ENCODE data around the gene GALNT18. TPM values are rescaled to one million over a fixed set of nuclear protein-coding genes. Genes with fewer than 3 reads are reported as not detected.

GALNT18 gene
- 64.5 and 240 TPM in 2 replicates for total RNA-seq

DNA sequence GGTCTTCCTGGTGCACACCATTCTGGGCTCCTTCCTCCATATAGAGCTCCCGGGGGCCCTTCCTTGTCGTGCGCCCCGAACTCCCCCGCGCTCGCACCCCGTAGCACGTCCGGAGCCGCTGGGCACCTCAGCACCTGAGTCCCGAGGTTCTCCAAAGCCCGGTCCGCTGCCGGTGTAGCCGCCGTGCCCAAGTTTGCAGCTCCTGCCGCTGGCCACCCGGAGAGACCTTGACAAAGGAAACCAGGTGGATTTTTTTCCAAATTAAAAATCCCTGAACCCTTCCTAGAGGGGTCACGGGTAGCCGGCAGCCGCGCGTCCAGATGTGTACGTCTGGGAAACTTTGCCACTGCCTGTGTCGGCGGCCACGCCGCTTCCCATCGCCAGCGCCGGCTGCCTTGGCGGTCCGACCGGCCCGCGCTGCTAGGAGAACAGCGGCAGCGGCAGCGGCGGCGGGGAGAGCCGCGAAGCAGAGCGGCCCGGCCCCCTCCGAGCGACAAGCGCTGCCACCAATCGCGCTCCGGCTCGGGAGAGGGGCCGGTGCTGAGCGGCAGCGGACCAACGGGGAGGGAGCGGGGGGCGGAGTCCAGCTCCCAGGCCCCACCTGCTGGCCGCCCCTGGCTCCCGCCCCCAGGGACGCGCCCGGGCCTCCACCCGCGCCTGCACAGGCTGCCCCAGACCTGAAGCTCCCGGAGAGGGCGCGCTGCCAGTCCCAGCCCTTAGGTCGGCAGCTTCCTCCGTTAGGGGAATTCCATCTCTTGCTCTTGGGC is at the start of gene GALNT18:
Gene GALNT18 (minus strand): TSS at position 433 of the 767 bp plus-strand sequence.
- DNase-seq (ENCODE audit: low read depth in 2 of 2), result peak; percentile 92 to 97

DNA sequence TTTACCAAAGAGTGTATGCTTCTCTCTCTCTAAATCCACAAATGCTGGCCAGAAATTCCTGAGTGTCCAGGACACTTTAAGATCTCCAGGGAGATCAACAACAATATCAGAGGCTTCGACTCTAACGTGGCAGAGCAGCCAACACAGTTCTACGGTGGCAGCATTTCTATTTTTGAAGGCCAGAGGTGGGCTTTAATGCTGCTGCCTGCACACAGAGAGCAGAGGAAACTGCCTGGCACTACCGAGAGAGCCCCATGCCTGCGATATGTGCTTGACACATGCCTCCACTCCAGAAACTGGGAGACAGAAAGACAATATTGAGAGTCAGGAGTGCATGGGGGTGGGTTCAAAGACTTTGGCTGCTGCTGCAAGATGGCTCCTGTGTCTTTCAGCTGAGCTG is 48.8 kb upstream of the GALNT18 start:
- no peak for DNase-seq (ENCODE audit: low read depth in 2 of 2)

DNA sequence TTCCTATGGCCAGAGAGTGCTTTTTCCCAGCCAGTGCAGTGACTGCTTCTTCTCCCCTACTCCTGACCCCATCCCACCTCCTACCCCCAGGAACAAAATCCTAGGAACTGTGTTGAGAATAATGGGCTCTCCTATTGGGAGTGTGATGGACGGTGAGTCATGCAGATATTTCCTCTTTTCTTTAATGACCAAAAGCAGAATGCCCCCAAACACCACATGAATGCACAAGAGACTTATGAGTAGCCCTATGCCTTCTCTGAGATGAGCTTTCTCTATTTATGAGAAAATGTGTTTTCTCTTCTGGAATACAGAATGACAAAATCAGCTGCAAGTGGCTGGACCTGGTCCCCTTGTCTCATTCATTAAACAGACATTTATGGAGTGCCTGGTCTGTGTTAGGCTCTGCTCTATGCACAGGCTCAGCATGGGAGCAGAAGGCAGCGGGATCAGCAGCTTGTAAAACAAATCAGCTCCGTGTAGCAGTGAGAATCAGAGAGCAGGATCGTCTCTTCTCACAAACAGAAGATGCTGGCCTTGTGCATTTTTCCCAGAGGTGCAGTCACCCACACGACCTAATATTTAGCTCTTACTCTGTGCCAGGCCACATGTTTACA is 47.5 kb upstream of the GALNT18 start:
- DNase-seq (ENCODE audit: low read depth in 2 of 2), result no peak

DNA sequence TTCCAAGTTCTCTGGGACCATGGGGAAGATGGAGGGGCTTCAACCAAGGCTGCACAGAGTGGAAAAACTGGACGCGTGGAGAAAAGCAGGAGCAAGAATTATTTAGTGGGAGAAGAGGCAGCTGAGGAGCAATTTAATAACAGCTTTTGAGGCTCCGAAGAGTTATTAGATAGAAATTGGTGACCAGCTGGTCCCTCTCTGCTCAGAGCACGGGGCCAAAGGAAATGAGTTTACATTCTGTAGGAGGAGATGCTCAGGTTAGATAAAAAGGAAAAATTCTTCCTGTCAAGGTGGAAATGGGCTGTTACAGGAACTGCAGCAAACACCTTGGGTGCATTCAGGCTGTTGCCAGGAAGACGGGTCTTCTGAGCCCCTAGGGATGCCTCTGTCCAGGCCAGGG is 47.0 kb upstream of the GALNT18 start:
- no peak for DNase-seq (ENCODE audit: low read depth in 2 of 2)

DNA sequence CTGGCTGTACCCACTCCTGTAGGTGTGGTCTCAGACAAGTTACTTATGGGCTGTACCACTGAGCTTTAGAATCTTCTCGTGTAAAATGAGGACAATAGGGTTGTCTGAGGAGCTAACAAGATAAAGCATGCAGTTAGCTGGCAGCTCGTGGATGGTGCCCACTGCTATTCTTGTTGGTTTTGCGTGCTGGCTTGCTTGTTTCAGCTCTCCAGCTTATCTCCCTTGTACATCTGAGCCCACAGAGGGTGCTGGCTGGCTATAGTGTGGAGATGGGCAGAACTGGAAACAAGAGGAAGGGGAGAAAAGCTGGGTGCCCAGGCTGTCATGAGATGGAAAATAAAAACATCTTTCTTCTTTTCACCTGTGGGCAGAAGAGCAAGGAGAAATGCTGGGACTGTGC is 46.5 kb upstream of the GALNT18 start:
- DNase-seq (ENCODE audit: low read depth in 2 of 2), result no peak

DNA sequence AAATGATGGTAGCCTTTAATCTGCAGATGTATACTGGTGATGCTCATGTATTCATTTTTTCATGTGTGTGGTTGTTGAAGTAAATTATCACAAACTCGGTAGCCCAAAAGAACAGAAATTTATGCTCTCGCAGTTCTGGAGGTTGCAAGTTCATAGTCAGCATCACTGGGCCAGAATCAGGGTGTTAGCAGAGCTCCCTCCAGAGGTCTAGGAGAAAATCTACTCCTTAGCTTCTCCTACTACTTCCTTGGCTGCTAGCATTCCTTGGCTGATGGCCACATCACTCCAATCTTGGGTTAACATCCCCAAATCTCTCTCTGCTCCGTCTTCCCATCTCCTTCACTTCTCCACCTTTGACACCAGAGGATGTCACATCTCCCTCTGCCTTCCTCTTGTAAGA is 45.3 kb upstream of the GALNT18 start:
- DNase-seq (ENCODE audit: low read depth in 2 of 2), result no peak

DNA sequence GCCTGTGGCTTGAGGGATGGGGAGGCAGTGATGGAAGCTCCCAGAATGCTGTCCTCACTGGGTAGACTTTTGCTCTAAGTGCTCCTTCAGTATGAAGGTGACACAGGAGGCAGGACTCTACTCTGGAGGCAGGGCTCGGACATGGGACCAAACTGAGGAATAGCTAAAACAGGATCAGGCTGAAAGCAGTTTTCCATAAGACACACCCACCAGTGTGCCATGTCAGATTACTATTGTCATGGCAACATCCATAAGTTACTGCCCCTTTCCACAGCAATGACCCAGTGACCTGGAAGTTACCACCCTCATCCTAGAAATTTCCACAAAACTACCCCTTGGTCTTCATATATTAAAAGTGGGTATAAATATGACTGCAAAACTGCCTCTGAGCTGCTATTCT is 43.6 kb upstream of the GALNT18 start:
- DNase-seq (ENCODE audit: low read depth in 2 of 2), result peak in 1 of 2 donors; percentile 7

DNA sequence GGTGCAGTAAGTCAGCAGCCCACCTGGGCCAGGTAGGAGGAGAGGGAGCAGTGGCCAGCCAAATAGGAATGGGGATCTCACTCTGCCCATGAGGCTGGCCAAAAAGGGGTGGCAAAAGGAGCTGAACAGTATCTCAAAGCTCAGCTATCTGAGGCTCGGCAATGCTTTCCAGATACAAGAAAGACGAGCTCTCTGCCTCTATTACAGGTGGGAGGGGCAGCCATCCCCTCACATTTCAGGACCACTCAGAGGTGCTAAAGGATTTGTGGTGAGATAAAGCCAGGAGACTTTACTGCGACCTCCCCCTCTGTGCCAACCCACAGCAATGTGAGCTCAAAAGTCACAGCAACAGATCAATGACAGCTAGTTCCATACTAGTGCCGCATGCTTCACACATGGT is 42.1 kb upstream of the GALNT18 start:
- no peak for DNase-seq (ENCODE audit: low read depth in 2 of 2)

DNA sequence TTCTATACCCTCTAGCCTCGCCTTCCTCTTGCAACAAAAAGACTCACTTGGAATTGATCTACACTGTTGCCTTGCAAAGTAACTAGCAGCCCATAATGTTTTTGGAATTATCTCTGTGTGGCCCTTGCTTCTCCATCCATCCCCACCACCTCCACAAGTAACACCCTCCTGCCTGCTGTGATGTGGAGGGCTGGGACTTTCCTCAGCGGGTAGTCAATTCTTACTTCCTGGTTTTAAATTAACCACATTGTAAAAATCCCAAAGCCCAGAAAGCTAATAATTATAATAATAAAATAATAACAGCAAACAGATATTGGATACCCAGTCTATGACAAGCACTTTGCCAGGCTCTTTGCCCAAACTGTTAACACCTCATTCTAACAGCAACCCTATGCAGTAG is 40.8 kb upstream of the GALNT18 start:
- no peak for DNase-seq (ENCODE audit: low read depth in 2 of 2)

DNA sequence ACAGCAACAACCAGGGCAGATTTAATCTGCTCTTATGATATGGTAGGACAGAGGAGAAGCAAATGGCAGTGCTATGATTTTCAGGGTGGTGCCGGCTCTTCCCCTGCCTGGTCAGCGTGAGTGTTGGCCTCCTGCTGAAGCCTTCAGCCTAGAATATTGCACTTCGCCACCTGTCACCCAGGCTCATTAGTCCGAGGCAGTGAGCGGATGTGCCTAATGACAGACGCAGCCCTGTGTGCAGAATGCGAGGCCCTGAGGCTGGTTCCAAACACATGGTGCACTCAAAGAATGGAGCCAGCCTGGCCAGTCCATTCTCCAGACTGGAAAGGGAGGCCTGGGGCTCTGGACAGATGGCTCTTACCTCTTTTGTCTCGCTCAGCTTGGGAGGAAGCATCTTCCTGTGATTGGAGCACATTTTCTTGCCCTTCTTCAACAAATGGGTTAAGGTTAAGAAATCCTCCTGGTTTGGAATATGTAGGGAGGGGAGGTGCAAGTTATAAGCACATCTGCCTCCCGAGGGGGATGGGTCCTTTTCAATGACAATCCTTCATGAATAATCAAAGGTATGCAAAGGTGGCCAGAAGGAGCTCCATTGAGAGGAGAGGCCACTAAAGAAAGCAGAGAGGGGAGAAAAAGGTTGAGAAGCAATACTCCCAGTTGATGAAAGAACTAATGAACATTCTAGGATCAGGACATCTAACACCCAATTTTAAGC is 39.7 kb upstream of the GALNT18 start:
- no peak for DNase-seq (ENCODE audit: low read depth in 2 of 2)

DNA sequence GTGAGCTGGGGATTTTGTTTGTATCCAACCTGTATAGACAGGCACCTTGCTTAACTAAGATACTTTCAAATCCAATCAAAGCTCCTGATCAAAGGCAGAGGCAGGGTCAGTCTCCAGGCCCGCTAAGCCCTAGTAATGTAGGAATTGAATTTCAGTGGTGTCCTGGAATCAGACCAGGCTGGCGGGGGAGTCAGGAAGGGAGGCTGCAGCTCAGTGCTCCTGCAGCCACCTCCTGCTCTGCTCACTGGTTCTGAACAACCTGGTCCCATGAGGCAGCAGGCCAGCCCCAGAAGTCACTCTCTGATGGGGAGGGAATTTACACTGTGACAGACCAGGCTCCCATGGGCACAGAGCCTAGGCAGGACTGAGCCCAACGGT is 38.5 kb upstream of the GALNT18 start:
- no peak for DNase-seq (ENCODE audit: low read depth in 2 of 2)

DNA sequence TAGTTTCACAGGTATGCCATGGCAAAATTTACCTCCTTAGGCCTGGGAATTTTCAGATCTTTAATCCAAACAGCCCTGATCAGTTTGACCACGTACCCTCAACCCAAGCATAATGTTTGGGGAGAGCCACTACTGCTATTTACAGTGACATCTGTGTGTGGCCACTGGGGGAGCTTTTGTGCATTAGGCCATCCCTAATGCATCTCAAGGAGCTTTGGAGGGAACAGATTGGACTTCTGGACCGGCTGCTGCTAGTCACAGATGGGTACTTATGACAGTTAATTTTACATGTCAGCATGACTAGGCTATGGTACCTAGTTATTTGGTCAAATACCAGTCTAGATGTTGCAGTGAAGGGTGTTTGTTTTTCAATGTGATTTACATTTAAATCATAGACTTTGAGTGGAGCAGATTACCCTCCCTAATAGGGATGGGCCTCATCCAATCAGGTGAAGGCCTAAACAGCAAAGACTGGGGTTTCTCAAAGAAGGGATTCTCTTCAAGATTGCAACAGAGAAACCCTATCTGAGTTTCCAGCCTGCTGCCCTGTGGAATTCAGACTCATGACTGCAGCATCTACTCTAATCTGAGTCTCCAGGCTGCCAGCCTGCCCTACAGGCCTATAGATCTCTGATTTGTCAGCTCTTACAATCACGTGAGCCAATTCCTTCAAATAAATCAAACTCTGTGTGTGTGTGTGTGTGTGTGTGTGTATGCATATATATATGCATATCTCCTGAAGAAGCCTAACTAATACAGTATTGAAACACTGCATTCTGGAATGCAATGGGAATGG is 38.0 kb upstream of the GALNT18 start:
- no peak for DNase-seq (ENCODE audit: low read depth in 2 of 2)

DNA sequence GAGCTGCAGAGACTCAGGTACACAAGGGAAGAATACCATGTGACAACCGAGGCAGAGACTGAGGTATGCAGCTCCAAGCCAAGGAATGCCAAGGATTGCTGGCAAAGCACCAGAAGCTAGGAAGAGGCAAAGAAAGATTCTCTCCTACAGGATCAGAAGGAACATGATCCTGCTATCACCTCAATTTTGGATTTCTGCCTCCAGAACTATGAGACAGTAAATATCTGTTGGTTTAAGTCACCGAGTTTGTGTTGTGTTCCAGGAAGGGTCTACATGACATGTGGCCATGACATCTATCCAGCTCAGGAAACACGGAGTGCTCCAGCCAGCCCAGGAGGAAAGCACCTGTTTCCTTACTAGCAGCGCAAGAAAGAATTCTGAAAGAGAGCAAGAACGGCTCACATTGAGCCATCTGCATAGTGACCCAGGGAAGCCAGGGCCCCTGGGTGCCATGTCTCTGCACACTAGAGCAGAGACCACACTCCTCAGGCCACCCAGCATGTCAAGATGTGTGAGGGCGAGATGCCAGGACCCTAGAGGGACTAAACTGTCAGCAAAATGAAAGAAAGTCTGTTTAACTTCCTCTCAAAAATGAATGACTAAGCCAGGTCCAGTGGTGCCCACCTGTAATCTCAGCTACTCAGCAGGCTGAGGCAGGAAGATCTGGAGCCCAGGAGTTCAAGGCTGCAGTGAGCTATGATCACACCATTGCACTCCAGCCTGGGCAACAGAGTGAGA is 35.6 kb upstream of the GALNT18 start:
- DNase-seq (ENCODE audit: low read depth in 2 of 2), result peak; percentile 9 to 40

DNA sequence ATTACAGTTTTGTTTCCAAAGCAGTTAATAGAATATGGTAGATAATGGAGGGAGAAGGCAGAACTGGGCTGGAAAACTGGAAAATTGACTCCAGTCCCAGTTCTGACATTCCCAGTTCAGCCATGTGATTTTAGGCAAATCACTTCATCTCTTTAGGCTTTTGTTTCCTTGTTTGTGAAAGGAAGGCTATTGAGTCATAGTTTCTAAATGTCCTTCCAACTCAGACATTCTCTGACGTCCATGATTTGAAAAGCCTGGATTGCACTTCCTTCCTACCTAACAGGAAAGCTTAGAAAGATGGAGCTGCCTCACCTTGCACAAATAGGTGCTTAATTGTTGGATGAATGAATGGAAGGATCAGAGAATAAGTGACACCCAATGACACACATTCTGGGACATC is 19.8 kb upstream of the GALNT18 start:
- DNase-seq (ENCODE audit: low read depth in 2 of 2), result peak in 1 of 2 donors; percentile 94

DNA sequence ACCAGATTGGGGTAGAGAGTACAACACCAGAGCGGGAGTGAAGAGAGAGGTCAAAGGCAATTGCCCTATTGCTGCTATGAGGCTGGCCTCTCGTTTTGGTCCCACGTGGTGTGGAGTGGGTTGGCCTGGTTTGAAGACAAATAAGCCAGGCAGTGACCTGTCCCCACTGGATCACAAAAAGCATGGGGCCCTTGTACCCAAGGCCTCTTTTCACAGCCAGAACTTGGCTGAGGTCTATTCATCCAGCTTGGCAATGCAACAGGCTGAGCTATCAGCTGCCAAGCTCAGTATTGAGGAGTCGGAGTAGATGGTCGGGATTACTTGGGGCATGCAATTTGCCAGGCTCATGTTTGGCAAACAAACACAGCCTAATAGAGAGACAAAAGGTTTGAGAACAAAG is 19.2 kb upstream of the GALNT18 start:
- DNase-seq (ENCODE audit: low read depth in 2 of 2), result no peak

DNA sequence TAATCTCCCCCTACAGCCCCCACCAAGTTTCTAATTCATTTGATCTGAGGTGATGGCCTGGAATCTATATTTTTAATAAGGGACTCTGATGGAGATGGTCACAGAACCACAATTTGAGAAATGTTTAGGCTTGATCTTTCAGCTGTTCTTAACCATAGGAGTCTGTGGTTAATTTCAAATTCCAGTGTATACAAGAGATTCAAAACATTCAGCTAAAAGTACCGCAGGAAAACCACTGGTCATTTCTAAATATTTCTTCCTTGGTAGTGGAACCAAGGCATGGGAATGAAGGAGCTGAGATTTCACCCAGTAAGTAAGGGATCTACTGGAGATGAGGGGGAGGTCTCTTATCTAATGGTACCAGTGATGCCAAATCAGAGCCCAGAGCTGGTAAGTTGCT is 18.3 kb upstream of the GALNT18 start:
- DNase-seq (ENCODE audit: low read depth in 2 of 2), result no peak

DNA sequence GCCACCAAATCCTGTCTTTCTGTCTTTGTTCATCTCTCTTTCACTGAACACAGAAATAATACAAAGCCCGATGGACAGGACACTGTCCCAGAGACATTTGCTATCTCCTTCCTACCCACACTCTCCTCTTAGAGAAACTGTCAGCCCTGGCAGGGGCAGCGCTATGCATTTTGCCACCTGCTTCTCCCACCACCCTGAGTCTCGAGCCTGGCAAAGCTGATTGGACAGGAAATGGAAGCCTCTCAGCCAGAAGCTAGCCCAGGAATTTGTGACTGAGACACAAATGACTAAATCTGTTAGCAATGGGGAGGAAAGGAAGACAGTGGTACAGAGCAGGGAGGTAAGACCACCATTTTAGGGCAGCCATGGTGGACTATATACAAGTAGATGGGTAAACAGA is 14.9 kb upstream of the GALNT18 start:
- DNase-seq (ENCODE audit: low read depth in 2 of 2), result peak in 1 of 2 donors; percentile 31

DNA sequence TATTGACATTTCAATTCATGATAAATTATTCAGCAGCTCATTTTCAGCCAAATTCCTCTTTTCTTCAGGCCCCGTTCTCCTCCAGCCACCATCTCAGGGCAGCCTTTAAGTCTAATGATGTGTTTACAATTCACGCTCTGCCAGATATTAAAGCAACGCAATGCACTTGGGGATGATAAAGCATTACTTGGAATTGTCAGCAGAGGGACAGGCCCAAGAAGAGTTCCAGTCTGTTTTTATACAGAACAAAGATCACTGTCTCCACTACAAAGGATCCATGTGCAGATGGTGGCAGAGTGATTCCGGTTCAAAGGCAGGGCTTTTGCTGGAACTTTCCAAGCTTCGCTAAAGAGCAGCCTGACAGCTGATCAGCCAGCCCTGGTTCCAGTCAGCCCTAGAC is 13.6 kb upstream of the GALNT18 start:
- no peak for DNase-seq (ENCODE audit: low read depth in 2 of 2)

DNA sequence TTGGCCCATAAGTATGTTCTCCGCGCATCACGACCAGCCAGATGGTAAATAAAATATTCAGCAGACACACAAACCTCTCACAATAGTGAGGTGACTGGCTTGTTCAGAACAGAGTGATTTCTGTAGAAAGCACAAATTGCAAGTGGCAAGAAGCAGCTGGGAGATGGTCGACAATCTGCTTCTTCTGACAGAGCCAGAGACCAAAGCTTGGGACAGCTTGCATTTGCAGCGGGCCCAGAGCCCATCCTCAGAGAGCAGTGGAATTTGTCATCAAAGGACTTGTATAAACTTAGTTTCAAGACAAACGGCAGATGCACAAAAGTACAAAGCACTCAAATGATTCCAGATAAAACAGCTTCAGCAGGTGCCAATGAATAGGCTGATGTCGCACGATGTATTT is 7.6 kb upstream of the GALNT18 start:
- no peak for DNase-seq (ENCODE audit: low read depth in 2 of 2)

DNA sequence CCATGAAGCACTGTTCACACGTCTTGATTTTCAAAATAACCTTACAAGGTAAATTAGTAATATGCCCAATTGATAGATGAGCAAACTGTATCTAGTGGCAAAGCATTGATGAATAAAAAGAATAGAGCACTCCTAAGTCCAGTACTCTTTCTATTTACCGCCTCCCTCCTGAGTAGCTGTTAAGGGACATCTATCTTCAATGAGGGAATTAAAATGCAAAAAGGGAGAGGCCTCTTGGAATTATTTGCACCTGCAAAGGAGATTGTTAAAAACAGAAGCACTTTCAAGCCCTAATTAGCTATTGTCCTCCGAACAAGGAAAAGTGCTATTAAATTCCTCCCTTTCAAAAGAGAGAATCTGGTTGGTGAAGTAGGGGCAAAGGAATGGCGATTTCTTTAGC is 6.8 kb upstream of the GALNT18 start:
- DNase-seq (ENCODE audit: low read depth in 2 of 2), result no peak

DNA sequence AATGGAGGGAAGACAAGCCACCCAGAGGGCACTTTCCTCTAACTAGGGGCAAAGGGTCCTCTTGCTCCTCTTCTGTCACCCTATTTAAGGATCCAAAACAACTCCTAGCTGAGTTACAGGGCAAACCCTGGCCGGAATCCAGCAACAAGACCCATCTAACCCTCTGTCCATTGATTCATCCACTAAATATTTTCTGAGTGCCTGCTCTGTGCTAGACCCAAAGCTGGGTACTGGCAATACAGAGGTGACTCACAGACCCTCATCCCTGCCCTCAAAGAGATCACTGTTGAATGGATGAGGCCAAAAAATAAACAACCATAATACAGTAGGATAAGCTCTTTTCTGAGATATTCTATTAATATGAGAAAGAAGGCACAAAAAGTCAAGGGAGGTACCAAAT is 4.3 kb upstream of the GALNT18 start:
- no peak for DNase-seq (ENCODE audit: low read depth in 2 of 2)
